ENCODE measurements around the gene FARP2. TPM values are rescaled to one million over a fixed set of nuclear protein-coding genes. Genes with fewer than 3 reads are reported as not detected.

Gene FARP2
- polyA plus RNA-seq, 1 of the 3 experiments (the other 2 are of a cell fraction): 11.5 TPM

DNA sequence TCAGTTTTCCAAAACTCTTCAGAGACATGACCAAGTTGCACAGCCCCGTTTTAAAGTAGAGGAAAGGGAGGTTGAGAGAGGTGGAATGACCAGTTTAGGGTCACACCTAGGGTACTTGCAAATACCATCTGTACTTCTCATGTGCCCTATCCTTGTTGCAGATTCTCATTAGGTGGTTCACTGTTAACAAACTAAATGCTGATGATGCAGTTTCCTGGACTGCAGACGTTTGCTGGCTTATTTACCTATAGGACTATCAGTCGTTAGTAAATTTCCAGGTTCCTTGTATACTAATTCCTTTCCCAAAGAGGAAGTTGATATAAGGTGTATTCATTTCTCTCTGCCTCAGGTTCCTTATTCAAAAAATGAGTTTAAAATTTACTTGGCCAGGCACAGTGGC, 1.4 kb downstream of the FARP2 start (continued):
- TF ChIP-seq, protein P1, sequence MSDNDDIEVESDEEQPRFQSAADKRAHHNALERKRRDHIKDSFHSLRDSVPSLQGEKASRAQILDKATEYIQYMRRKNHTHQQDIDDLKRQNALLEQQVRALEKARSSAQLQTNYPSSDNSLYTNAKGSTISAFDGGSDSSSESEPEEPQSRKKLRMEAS (IDR thresholded peaks at IDR 0.05; ENCODE audit: low read depth): no peak

DNA sequence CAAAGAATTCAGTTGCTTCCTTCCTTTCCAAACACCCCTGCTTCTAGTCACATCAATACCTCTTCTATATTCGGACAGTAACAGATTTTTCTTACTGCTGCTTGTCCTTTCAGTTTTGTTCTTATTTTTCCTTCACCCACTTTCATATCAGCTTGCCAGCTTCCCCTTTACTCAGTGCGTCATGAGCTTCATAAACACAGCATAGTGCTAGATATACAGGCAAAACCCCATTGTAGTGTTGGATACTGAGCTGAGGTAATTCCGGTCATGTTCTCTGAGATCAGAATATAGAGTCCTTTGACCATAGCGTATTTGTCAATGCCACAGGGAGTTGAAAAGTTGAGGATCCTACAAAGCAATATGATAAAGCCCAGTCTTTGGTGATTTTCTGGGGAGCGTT, 2.4 kb downstream of the FARP2 start:
- ChIA-PET POLR2A (no interaction called here), CTCF (interaction anchor here (0.8 to 2.3 kb wide), 3 partner anchors 10 to 520 kb away, joined by 3 to 8 read pairs (median 4); no protein-coding TSS in a partner anchor)
- no peak for TF ChIP-seq RAD21 (IDR thresholded peaks at IDR 0.05; ENCODE audit: low read length)
- no peak for TF ChIP-seq TAF1 (IDR thresholded peaks at IDR 0.05; ENCODE audit: borderline replicate concordance, low read depth, low read length)
- TF ChIP-seq JUND (IDR thresholded peaks at IDR 0.05): no peak
- no peak for TF ChIP-seq NRF1 (IDR thresholded peaks at IDR 0.05; ENCODE audit: low read depth, low read length)
- no peak for TF ChIP-seq RFX5 (IDR thresholded peaks at IDR 0.05; ENCODE audit: low read length)
- TF ChIP-seq GATA2 (CRISPR knock-in tag; IDR thresholded peaks at IDR 0.05): no peak
- TF ChIP-seq NFIC (IDR thresholded peaks at IDR 0.05; ENCODE audit: borderline replicate concordance): no peak

DNA sequence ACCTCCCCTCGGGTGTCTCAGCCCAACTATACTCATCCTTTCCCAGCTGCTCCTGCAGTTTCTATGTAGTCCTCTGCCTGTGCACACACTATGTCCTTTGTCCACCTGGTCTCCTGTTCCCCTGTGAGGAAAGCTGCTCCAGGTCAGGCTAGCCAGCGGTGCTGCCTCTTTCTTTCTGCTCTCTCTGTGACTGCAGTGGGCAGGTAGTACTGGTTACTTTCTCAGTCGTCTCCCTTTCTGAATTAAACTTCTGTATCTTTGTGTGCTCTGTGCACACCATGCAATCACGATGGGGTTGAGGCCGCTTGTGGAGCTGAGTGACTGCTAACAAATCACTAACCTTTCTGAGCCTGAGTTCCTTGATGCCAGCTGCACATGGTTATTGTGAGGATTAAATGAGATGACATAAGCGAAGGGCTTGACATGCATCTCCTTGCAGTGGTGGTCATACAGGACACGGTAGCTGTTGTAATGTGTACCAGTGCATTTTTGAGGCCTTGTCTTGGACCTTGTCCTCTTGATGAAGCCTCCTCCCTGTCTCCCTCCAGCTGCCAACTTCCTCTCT, 3.5 kb downstream of the FARP2 start:
- Histone ChIP-seq H3K27me3 (ENCODE audit: insufficient read depth) (no peaks in the 10 kb centered on the region), H2AFZ (ENCODE audit: low read depth) (no peak overlapping the region), H3K79me2 (ENCODE audit: insufficient read depth) (peaks cover 81% of the 10 kb centered on the region), H3F3A (replicated peaks; ENCODE audit: insufficient read depth) (peaks cover 7% of the 10 kb centered on the region), H3K4me3 (ENCODE audit: low read depth in 2 of 2, low read length in 1 of 2) (no peak overlapping the region), H3K9ac (no peak overlapping the region), H4K20me1 (ENCODE audit: insufficient read depth) (peaks cover 46% of the 10 kb centered on the region), H3K4me2 (no peak overlapping the region), H3K27ac (ENCODE audit: low read depth in 2 of 2, low read length in 1 of 2) (no peak overlapping the region), H3K9me3 (no peaks in the 10 kb centered on the region), H3K9me2 (no peaks in the 10 kb centered on the region), H3K36me3 (replicated peaks in 1 of 2; ENCODE audit: control insufficient read depth in 1 of 2, insufficient read depth in 2 of 2, low read length in 1 of 2) (peaks cover 0 to 9% of the 10 kb centered on the region in 2 experiments), H3K4me1 (ENCODE audit: control insufficient read depth in 1 of 2, insufficient read depth in 2 of 2, low read depth in 1 of 2, low read length in 1 of 2) (peaks cover 0 to 13% of the 10 kb centered on the region in 2 experiments; a peak in 3 of 4 replicates)
- 92% methylated on average over 7 of the region's 7 CpGs for WGBS (ENCODE audit: low lambda C conversion rate)
- TF ChIP-seq, protein P2, sequence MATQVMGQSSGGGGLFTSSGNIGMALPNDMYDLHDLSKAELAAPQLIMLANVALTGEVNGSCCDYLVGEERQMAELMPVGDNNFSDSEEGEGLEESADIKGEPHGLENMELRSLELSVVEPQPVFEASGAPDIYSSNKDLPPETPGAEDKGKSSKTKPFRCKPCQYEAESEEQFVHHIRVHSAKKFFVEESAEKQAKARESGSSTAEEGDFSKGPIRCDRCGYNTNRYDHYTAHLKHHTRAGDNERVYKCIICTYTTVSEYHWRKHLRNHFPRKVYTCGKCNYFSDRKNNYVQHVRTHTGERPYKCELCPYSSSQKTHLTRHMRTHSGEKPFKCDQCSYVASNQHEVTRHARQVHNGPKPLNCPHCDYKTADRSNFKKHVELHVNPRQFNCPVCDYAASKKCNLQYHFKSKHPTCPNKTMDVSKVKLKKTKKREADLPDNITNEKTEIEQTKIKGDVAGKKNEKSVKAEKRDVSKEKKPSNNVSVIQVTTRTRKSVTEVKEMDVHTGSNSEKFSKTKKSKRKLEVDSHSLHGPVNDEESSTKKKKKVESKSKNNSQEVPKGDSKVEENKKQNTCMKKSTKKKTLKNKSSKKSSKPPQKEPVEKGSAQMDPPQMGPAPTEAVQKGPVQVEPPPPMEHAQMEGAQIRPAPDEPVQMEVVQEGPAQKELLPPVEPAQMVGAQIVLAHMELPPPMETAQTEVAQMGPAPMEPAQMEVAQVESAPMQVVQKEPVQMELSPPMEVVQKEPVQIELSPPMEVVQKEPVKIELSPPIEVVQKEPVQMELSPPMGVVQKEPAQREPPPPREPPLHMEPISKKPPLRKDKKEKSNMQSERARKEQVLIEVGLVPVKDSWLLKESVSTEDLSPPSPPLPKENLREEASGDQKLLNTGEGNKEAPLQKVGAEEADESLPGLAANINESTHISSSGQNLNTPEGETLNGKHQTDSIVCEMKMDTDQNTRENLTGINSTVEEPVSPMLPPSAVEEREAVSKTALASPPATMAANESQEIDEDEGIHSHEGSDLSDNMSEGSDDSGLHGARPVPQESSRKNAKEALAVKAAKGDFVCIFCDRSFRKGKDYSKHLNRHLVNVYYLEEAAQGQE (IDR thresholded peaks at IDR 0.05; ENCODE audit: low read depth, low read length): no peak
- no peak for DNase-seq
- CTCF ChIA-PET: interaction anchor here (1.3 to 2.3 kb wide), 2 partner anchors 9 to 300 kb away, joined by 5 to 8 read pairs; no protein-coding TSS in a partner anchor
- POLR2A ChIA-PET: no interaction called here

More for the DNA sequence above, 2.4 kb downstream of the FARP2 start:
- DNase-seq: no peak
- peaks cover 0 to 13% of the 10 kb centered on the region in 2 experiments; a peak in 3 of 4 replicates for H3K4me1 ChIP-seq (ENCODE audit: control insufficient read depth in 1 of 2, insufficient read depth in 2 of 2, low read depth in 1 of 2, low read length in 1 of 2)
- H3K27ac ChIP-seq (ENCODE audit: low read depth in 2 of 2, low read length in 1 of 2): no peak overlapping the region
- H2AFZ ChIP-seq (ENCODE audit: low read depth): no peak overlapping the region
- H3K27me3 ChIP-seq (ENCODE audit: insufficient read depth): no peaks in the 10 kb centered on the region
- H3F3A ChIP-seq (replicated peaks; ENCODE audit: insufficient read depth): peaks cover 18% of the 10 kb centered on the region
- H3K4me2 ChIP-seq: no peak overlapping the region
- H3K9ac ChIP-seq: no peak overlapping the region
- peaks cover 70% of the 10 kb centered on the region for H3K79me2 ChIP-seq (ENCODE audit: insufficient read depth)
- H3K36me3 ChIP-seq (replicated peaks in 1 of 2; ENCODE audit: control insufficient read depth in 1 of 2, insufficient read depth in 2 of 2, low read length in 1 of 2): peaks cover 8 to 17% of the 10 kb centered on the region in 2 experiments
- H3K9me2 ChIP-seq: no peaks in the 10 kb centered on the region
- H3K9me3 ChIP-seq: no peaks in the 10 kb centered on the region
- no peak overlapping the region for H3K4me3 ChIP-seq (ENCODE audit: low read depth in 2 of 2, low read length in 1 of 2)
- WGBS (ENCODE audit: low lambda C conversion rate): 95% methylated on average over 5 of the region's 5 CpGs
- peaks cover 46% of the 10 kb centered on the region for H4K20me1 ChIP-seq (ENCODE audit: insufficient read depth)
